Mononuclear cell (primary cell): ENCODE results near the gene GFPT2. TPM values are rescaled to one million over a fixed set of nuclear protein-coding genes. Genes with fewer than 3 reads are reported as not detected.

Experiments used
- H3K27me3 ChIP-seq: 2 replicates; pipeline ENCODE4 v1.6.0; 2011; ENCODE audit warnings: low read length, control low read depth; ENCODE audit not compliant: insufficient read depth
- H3K4me1 ChIP-seq: 2 replicates; pipeline ENCODE4 v1.5.1; 2011; ENCODE audit warnings: mild to moderate bottlenecking, low read length, control low read depth; ENCODE audit not compliant: insufficient read depth
- H3K4me3 ChIP-seq: 2 replicates; pipeline ENCODE4 v1.5.1; 2011; ENCODE audit warnings: mild to moderate bottlenecking, low read length, moderate library complexity
- H3K9me3 ChIP-seq: 2 replicates; pipeline ENCODE4 v1.5.1; 2011; ENCODE audit warnings: low read depth, mild to moderate bottlenecking, control low read depth, low read length
- total RNA-seq: library from RNA; depleted of rRNA; stranded (reverse); fragments of >200 nt; gene quantifications from one replicate; pipeline ENCODE4 v1.2.3, GENCODE V29; 2012

The GFPT2 gene
- total RNA-seq, 1 donor: 1.7 TPM

- Histone ChIP-seq H3K9me3 (no peaks in the 10 kb centered on the region), H3K4me3 (no peak overlapping the region), H3K27me3 (no peaks in the 10 kb centered on the region), H3K4me1 (peaks cover 3% of the 10 kb centered on the region)
These were observed 14.9 kb upstream of the GFPT2 start for GRCh38 chr5:180367991-180368390.

GRCh38 chr5:180367300-180367699, 14.2 kb upstream of the GFPT2 start:
- H3K27me3 ChIP-seq: no peaks in the 10 kb centered on the region
- no peak overlapping the region for H3K4me3 ChIP-seq
- H3K9me3 ChIP-seq: no peaks in the 10 kb centered on the region
- peaks cover 3% of the 10 kb centered on the region for H3K4me1 ChIP-seq

- peaks cover 3% of the 10 kb centered on the region for H3K4me1 ChIP-seq
- no peaks in the 10 kb centered on the region for H3K9me3 ChIP-seq
- no peak overlapping the region for H3K4me3 ChIP-seq
- no peaks in the 10 kb centered on the region for H3K27me3 ChIP-seq
These were observed 13.2 kb upstream of the GFPT2 start for GRCh38 chr5:180366326-180366725.

GRCh38 chr5:180365829-180366228, 12.7 kb upstream of the GFPT2 start:
- Histone ChIP-seq H3K4me3 (no peak overlapping the region), H3K9me3 (no peaks in the 10 kb centered on the region), H3K4me1 (peaks cover 3% of the 10 kb centered on the region), H3K27me3 (no peaks in the 10 kb centered on the region)

GRCh38 chr5:180364306-180364856, 11.2 kb upstream of the GFPT2 start:
- Histone ChIP-seq H3K4me3 (no peak overlapping the region), H3K27me3 (no peaks in the 10 kb centered on the region), H3K9me3 (no peaks in the 10 kb centered on the region), H3K4me1 (peaks cover 3% of the 10 kb centered on the region)

- no peaks in the 10 kb centered on the region for H3K9me3 ChIP-seq
These were observed 7.2 kb upstream of the GFPT2 start for GRCh38 chr5:180360078-180360957.

GRCh38 chr5:180358694-180359093, 5.6 kb upstream of the GFPT2 start:
- Histone ChIP-seq H3K9me3 (no peaks in the 10 kb centered on the region), H3K27me3 (peaks cover 21% of the 10 kb centered on the region), H3K4me3 (no peak overlapping the region), H3K4me1 (peaks cover under 1% of the 10 kb centered on the region)

More at GRCh38 chr5:180360078-180360957, 7.2 kb upstream of the GFPT2 start:
- H3K4me1 ChIP-seq: no peaks in the 10 kb centered on the region
- no peak overlapping the region for H3K4me3 ChIP-seq
- H3K27me3 ChIP-seq: peaks cover 7% of the 10 kb centered on the region

GRCh38 chr5:180358179-180358578, 5.0 kb upstream of the GFPT2 start:
- H3K4me1 ChIP-seq: peaks cover 4% of the 10 kb centered on the region
- H3K27me3 ChIP-seq: peaks cover 25% of the 10 kb centered on the region
- H3K4me3 ChIP-seq: no peak overlapping the region
- H3K9me3 ChIP-seq: no peaks in the 10 kb centered on the region

GRCh38 chr5:180354966-180355365, 1.8 kb upstream of the GFPT2 start:
- peaks cover 46% of the 10 kb centered on the region for H3K27me3 ChIP-seq
- H3K9me3 ChIP-seq: no peaks in the 10 kb centered on the region
- H3K4me1 ChIP-seq: peaks cover 14% of the 10 kb centered on the region
- H3K4me3 ChIP-seq: no peak overlapping the region

- H3K4me1 ChIP-seq: peaks cover 14% of the 10 kb centered on the region
- no peaks in the 10 kb centered on the region for H3K9me3 ChIP-seq
- peaks cover 46% of the 10 kb centered on the region for H3K27me3 ChIP-seq
- no peak overlapping the region for H3K4me3 ChIP-seq
These were observed 880 bp upstream of the GFPT2 start for GRCh38 chr5:180353980-180354452.

- peak overlapping the region; percentile 12 for H3K4me3 ChIP-seq
- peaks cover 14% of the 10 kb centered on the region for H3K4me1 ChIP-seq
- H3K9me3 ChIP-seq: no peaks in the 10 kb centered on the region
- peaks cover 46% of the 10 kb centered on the region for H3K27me3 ChIP-seq
These were observed 754 bp downstream of the GFPT2 start for GRCh38 chr5:180352116-180353047.

- Histone ChIP-seq H3K4me3 (no peak overlapping the region), H3K4me1 (peaks cover 14% of the 10 kb centered on the region), H3K27me3 (peaks cover 44% of the 10 kb centered on the region), H3K9me3 (no peaks in the 10 kb centered on the region)
These were observed 2.2 kb downstream of the GFPT2 start for GRCh38 chr5:180350711-180351465.

- H3K9me3 ChIP-seq: no peaks in the 10 kb centered on the region
- peaks cover 14% of the 10 kb centered on the region for H3K4me1 ChIP-seq
- H3K4me3 ChIP-seq: no peak overlapping the region
- H3K27me3 ChIP-seq: peaks cover 39% of the 10 kb centered on the region
These were observed 2.8 kb downstream of the GFPT2 start for GRCh38 chr5:180350296-180350695.

- peaks cover 30% of the 10 kb centered on the region for H3K27me3 ChIP-seq
- peaks cover 14% of the 10 kb centered on the region for H3K4me1 ChIP-seq
- H3K9me3 ChIP-seq: no peaks in the 10 kb centered on the region
- H3K4me3 ChIP-seq: no peak overlapping the region
These were observed 3.7 kb downstream of the GFPT2 start for GRCh38 chr5:180349391-180349790.
